Activated CD8-positive, alpha-beta memory T cell treated with anti-CD3 and anti-CD28 coated beads for 1 hour (primary cell): Measurements from ENCODE around the gene ERI3.

Source experiments
- DNase-seq, 2 donors: peaks; one replicate each; pipeline ENCODE4 v3.0.0-alpha.2; 2020; ENCODE audit warnings: low read depth in 1 of 2; ENCODE audit errors: extremely low read depth in 1 of 2

ERI3 gene

GRCh38 chr1:44354840-44355581, at the start of gene ERI3:
ERI3 (minus strand) TSS chr1:44355257; CDS start chr1:44355026, 231 bp downstream.
- DNase-seq, result peak; percentile 91 to 92

- DNase-seq, result no peak
Measured at GRCh38 chr1:44401256-44402228, 46.5 kb upstream of the ERI3 start.

GRCh38 chr1:44390277-44390676, 35.2 kb upstream of the ERI3 start:
- no peak for DNase-seq

- no peak for DNase-seq
Measured at GRCh38 chr1:44389437-44389836, 34.4 kb upstream of the ERI3 start.

- no peak for DNase-seq
Measured at GRCh38 chr1:44388551-44388950, 33.5 kb upstream of the ERI3 start.

- DNase-seq, result no peak
Measured at GRCh38 chr1:44380666-44381177, 25.7 kb upstream of the ERI3 start.

- peak; percentile 12 to 29 for DNase-seq
Measured at GRCh38 chr1:44377925-44378784, 23.1 kb upstream of the ERI3 start.

GRCh38 chr1:44375547-44375946, 20.5 kb upstream of the ERI3 start:
- DNase-seq, result no peak

GRCh38 chr1:44371206-44371605, 16.1 kb upstream of the ERI3 start:
- DNase-seq, result no peak

- DNase-seq, result no peak
Measured at GRCh38 chr1:44368471-44369151, 13.6 kb upstream of the ERI3 start.

- DNase-seq, result no peak
Measured at GRCh38 chr1:44367944-44368343, 12.9 kb upstream of the ERI3 start.

- DNase-seq, result no peak
Measured at GRCh38 chr1:44366371-44366975, 11.4 kb upstream of the ERI3 start.

GRCh38 chr1:44361478-44361877, 6.4 kb upstream of the ERI3 start:
- DNase-seq, result no peak

- DNase-seq, result no peak
Measured at GRCh38 chr1:44359234-44359935, 4.3 kb upstream of the ERI3 start.

GRCh38 chr1:44357710-44358109, 2.7 kb upstream of the ERI3 start:
- DNase-seq, result no peak

GRCh38 chr1:44355582-44356305, 687 bp upstream of the ERI3 start:
- no peak for DNase-seq

GRCh38 chr1:44354268-44354839, 703 bp downstream of the ERI3 start:
- no peak for DNase-seq

GRCh38 chr1:44353604-44354003, 1.5 kb downstream of the ERI3 start:
- no peak for DNase-seq
